GM12878 (cell line): ENCODE measurements around the gene TTC23L. TPM values are rescaled to one million over a fixed set of nuclear protein-coding genes. Genes with fewer than 3 reads are reported as not detected.

Experiments
- ATAC-seq: fragments of 200-7000 bp; cut with Tn5 transposase; 3 replicates; pipeline ENCODE4 v1.9.1; 2020; ENCODE audit warnings: mild to moderate bottlenecking, moderate library complexity
- BruUV-seq: library from RNA; stranded (reverse); fragments of 400-500 nt; replicated peaks from 2 replicates; lab custom pipeline; 2021; lab: Mats Ljungman, UMichigan
- CTCF ChIA-PET: fragments of 300-600 bp; sonication (Branson Sonifier 250); formaldehyde crosslinking; extraction: SDS; loops from one replicate; lab custom pipeline; 2021; ENCODE audit warnings: inconsistent platforms; lab: Yijun Ruan, JAX
- POLR2A ChIA-PET: fragments of 350-600 bp; formaldehyde crosslinking; extraction: SDS; loops from one replicate; lab custom pipeline; 2021; ENCODE audit warnings: inconsistent platforms; lab: Charles Lee
- RAD21 ChIA-PET: fragments of 300-600 bp; sonication (Branson Sonifier 250); formaldehyde crosslinking; loops from one replicate; lab custom pipeline; 2023; ENCODE audit warnings: antibody characterized with exemption; ENCODE audit not compliant: unreplicated experiment; lab: Charles Lee
- SMC1A ChIA-PET: fragments of 300-600 bp; sonication (Branson Sonifier 250); formaldehyde crosslinking; loops from one replicate; lab custom pipeline; 2023; ENCODE audit not compliant: unreplicated experiment, uncharacterized antibody; lab: Charles Lee
- DNase-seq: peaks from one replicate; pipeline ENCODE4 v3.0.0-alpha.2; 2011; ENCODE audit warnings: low read depth, low spot score
- FAIRE-seq: peaks from 3 replicates; lab custom pipeline; 2011; peaks lifted over from hg19 to GRCh38; lab: Jason Lieb, UNC
- H2AFZ ChIP-seq: 2 replicates; pipeline ENCODE4 v1.6.0; 2011; ENCODE audit warnings: low read depth, low read length, control low read depth; ENCODE audit not compliant: control insufficient read depth
- H3K27ac ChIP-seq: 2 replicates; pipeline ENCODE4 v1.5.1; 2011; ENCODE audit warnings: control low read depth; ENCODE audit not compliant: control insufficient read depth, insufficient read depth
- H3K27me3 ChIP-seq, 2 experiments: replicated peaks in 1 of 2; 2 replicates each; pipeline versions ENCODE4 v1.6.0 to v1.6.1; 2011; ENCODE audit warnings: low read length in 1 of 2; ENCODE audit not compliant: control insufficient read depth in 2 of 2, insufficient read depth in 2 of 2
- H3K36me3 ChIP-seq, 2 experiments: 2 replicates each; pipeline ENCODE4 v1.5.1; 2011; ENCODE audit warnings: low read length in 1 of 2; ENCODE audit not compliant: control insufficient read depth in 2 of 2, insufficient read depth in 2 of 2
- H3K4me1 ChIP-seq: 2 replicates; pipeline ENCODE4 v1.6.1; 2011; ENCODE audit warnings: mild to moderate bottlenecking, low read length, moderate library complexity, mixed read lengths; ENCODE audit not compliant: control insufficient read depth, insufficient read depth
- H3K4me2 ChIP-seq: 2 replicates; pipeline ENCODE4 v1.6.0; 2011; ENCODE audit warnings: control low read depth; ENCODE audit not compliant: control insufficient read depth, insufficient read depth
- H3K4me3 ChIP-seq: fragments of 200-600 bp; sonication (generic); 2 replicates; pipeline ENCODE4 v1.5.1; 2016
- H3K79me2 ChIP-seq: 2 replicates; pipeline ENCODE4 v1.6.0; 2011; ENCODE audit warnings: low read length; ENCODE audit not compliant: control insufficient read depth, insufficient read depth
- H3K9ac ChIP-seq: 2 replicates; pipeline ENCODE4 v1.8.0; 2011; ENCODE audit warnings: low read length, control low read depth, mixed read lengths; ENCODE audit not compliant: control insufficient read depth, insufficient read depth
- H3K9me3 ChIP-seq: replicated peaks from 3 replicates; pipeline ENCODE4 v1.5.1; 2011; ENCODE audit warnings: mild to moderate bottlenecking, low read length; ENCODE audit not compliant: control insufficient read depth, insufficient read depth
- H4K20me1 ChIP-seq: 2 replicates; pipeline ENCODE4 v1.6.0; 2011; ENCODE audit not compliant: control insufficient read depth, insufficient read depth
- CEBPB ChIP-seq, 2 experiments: fragments of 150-350 bp in 1 of 2; IDR thresholded peaks; 2 replicates each; pipeline ENCODE4 v1.6.1; 2012 to 2014; ENCODE audit warnings: low read depth in 2 of 2, low read length in 2 of 2, borderline replicate concordance in 1 of 2, inconsistent platforms in 1 of 2
- CHD1 ChIP-seq: IDR thresholded peaks from 2 replicates; pipeline ENCODE4 v1.6.1; 2012; ENCODE audit warnings: low read depth, low read length, improper control_type of control experiment
- EZH2 ChIP-seq: IDR thresholded peaks from 2 replicates; pipeline ENCODE4 v1.6.1; 2012; ENCODE audit warnings: low read depth, mild to moderate bottlenecking, control low read depth, inconsistent platforms, low read length, borderline replicate concordance; ENCODE audit not compliant: control insufficient read depth
- IRF4 ChIP-seq: IDR thresholded peaks from 2 replicates; pipeline ENCODE4 v1.6.1; 2011; ENCODE audit warnings: low read depth, low read length
- MXI1 ChIP-seq: fragments of 150-350 bp; IDR thresholded peaks from 2 replicates; pipeline ENCODE4 v1.6.1; 2011; ENCODE audit warnings: low read depth, mild to moderate bottlenecking, inconsistent platforms, low read length, improper control_type of control experiment
- MYC ChIP-seq: IDR thresholded peaks from 2 replicates; pipeline ENCODE4 v1.6.1; 2011; ENCODE audit warnings: mild to moderate bottlenecking, low read length, moderate library complexity, inconsistent platforms; ENCODE audit not compliant: insufficient read depth, insufficient replicate concordance, insufficient read length, severe bottlenecking
- NRF1 ChIP-seq: conservative IDR thresholded peaks from 2 replicates; pipeline ENCODE4 v1.6.1; 2011; ENCODE audit warnings: mild to moderate bottlenecking, low read depth, low read length, improper control_type of control experiment
- POLR2A ChIP-seq: IDR thresholded peaks from 2 replicates; pipeline ENCODE4 v1.6.1; 2011; ENCODE audit warnings: low read depth, mild to moderate bottlenecking, low read length
- ZBED1 ChIP-seq: IDR thresholded peaks from 2 replicates; pipeline ENCODE4 v1.6.1; 2016; ENCODE audit warnings: borderline replicate concordance
- WGBS: methylation state at CpG from one replicate; pipeline ENCODE4 v1.1.6; 2016; ENCODE audit warnings: low lambda C conversion rate; ENCODE audit not compliant: insufficient replicate concordance, insufficient coverage; ENCODE audit errors: missing lambda C conversion rate; 5-methylcytosine and 5-hydroxymethylcytosine counted together
- in situ Hi-C: fragments of 300-500 bp; cut with MboI; formaldehyde crosslinking; loops from 9 replicates; pipeline ENCODE4 v1.14.3; 2018; ENCODE audit warnings: mixed read lengths
- intact Hi-C: fragments of 100-400 bp; cut with micrococcal nuclease; formaldehyde crosslinking; loops from one replicate; pipeline ENCODE4 v1.14.2; 2022; ENCODE audit not compliant: unreplicated experiment
- polyA plus RNA-seq, 11 experiments: library from polyadenylated mRNA; depleted of rRNA in 4 of 11; unstranded in 6 of 11; stranded (reverse) in 5 of 11; fragments of >200 nt; fragmentation: Nextera tagmentation in 4 of 11; fragmentation: Illumina TruSeq in 1 of 11; extraction: Ambion mirVana in 4 of 11; extraction: Trizol in 1 of 11; gene quantifications; 1 replicate in 1 of 11; 2 replicates in 10 of 11; pipeline versions ENCODE4 v1.2.1 to v1.2.3, GENCODE V29; 2011 to 2016; ENCODE audit warnings: inconsistent platforms in 2 of 11, missing spikeins in 2 of 11, low read depth in 1 of 11
- total RNA-seq, 4 experiments: library from RNA; depleted of rRNA in 3 of 4; stranded (reverse); fragments of >200 nt in 3 of 4; fragmentation: Illumina TruSeq in 1 of 4; extraction: Trizol in 1 of 4; gene quantifications; 2 replicates each; pipeline versions ENCODE4 v1.2.1 to v1.2.3, GENCODE V29; 2013 to 2021
- TF ChIP-seq, protein P1 (sequence below): fragments of 450-650 bp; IDR thresholded peaks from 2 replicates; pipeline ENCODE4 v1.6.1; 2017; ENCODE audit warnings: mild to moderate bottlenecking, low read depth, inconsistent platforms; ENCODE audit not compliant: poor library complexity, severe bottlenecking
- TF ChIP-seq, protein P2 (sequence below): IDR thresholded peaks from 2 replicates; pipeline ENCODE4 v1.6.1; 2012; ENCODE audit warnings: improper control_type of control experiment, low read depth, low read length; ENCODE audit not compliant: insufficient replicate concordance
- TF ChIP-seq, protein P3 (sequence below): fragments of 450-650 bp; formaldehyde crosslinking; IDR thresholded peaks from 2 replicates; pipeline ENCODE4 v1.4.0; 2020; ENCODE audit warnings: mild to moderate bottlenecking, moderate library complexity

The TTC23L gene
- total and polyA plus RNA-seq, 10 of the 15 experiments (the other 5 are each of a cell fraction or from before 2014, with no cell fraction given): 0.09 to 0.34 TPM; not detected in 8

DNA sequence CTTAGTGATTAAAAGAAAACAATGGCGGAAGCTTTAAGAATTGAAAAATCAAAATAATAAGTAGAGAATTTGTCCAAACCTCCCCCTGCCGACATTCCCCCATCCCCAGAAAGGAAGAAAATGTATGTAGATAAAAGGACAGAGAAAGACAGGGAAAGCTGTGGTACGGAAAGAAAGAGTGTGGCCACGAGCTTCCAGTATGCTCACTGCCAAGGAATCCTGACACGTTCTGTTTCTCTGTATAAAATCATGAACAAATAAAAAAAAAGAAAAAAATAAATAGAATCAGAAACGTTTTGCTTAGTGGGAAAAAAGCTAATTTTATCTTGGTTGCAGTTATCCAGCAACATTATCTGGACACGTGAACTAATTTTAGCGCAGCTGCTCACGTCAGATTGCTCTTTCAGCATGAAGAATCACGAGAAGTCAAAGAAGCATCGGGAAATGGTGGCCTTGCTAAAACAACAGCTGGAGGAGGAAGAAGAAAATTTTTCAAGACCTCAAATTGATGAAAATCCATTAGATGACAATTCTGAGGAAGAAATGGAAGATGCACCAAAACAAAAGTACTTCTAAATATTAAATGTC is 105.6 kb downstream of the TTC23L start:
- Histone ChIP-seq H3K9ac (no peak overlapping the region), H3K79me2 (no peaks in the 10 kb centered on the region), H3K27me3 (no peaks in the 10 kb centered on the region), H3K9me3 (no peaks in the 10 kb centered on the region), H3K4me2 (no peak overlapping the region), H3K36me3 (peaks cover 3 to 17% of the 10 kb centered on the region in 2 experiments), H3K4me1 (no peaks in the 10 kb centered on the region), H2AFZ (no peak overlapping the region), H3K27ac (no peak overlapping the region), H3K4me3 (no peak overlapping the region), H4K20me1 (no peaks in the 10 kb centered on the region)
- FAIRE-seq (no peak), DNase-seq (no peak), ATAC-seq (no peak)
- intact Hi-C loops (no loop called here), in situ Hi-C loops (no loop called here)
- no TSS peak for BruUV-seq
- SMC1A ChIA-PET: interaction anchor here (0.7 to 1.5 kb wide), 4 partner anchors 9 to 704 kb away, joined by 4 to 9 read pairs (median 4); partner anchors contain the start of gene DNAJC21
- POLR2A ChIA-PET: no interaction called here
- WGBS: 85% methylated on average over 11 of the region's 11 CpGs
- CTCF ChIA-PET: interaction anchor here (1.1 to 1.6 kb wide), 4 partner anchors 12 to 59 kb away, joined by 3 to 6 read pairs (median 4); no protein-coding TSS in a partner anchor
- RAD21 ChIA-PET: interaction anchor here (1.2 kb wide), 1 partner anchor 59 kb away, joined by 3 read pairs; no protein-coding TSS in a partner anchor
- TF ChIP-seq IRF4 (no peak), NRF1 (no peak), CHD1 (no peak), MYC (no peak), EZH2 (no peak), MXI1 (no peak), CEBPB (IDR thresholded peaks at IDR 0.05; ENCODE audit: borderline replicate concordance in 1 of 2, low read depth in 2 of 2, low read length in 2 of 2) (no peak), ZBED1 (no peak), POLR2A (no peak)
- TF ChIP-seq, protein P1, sequence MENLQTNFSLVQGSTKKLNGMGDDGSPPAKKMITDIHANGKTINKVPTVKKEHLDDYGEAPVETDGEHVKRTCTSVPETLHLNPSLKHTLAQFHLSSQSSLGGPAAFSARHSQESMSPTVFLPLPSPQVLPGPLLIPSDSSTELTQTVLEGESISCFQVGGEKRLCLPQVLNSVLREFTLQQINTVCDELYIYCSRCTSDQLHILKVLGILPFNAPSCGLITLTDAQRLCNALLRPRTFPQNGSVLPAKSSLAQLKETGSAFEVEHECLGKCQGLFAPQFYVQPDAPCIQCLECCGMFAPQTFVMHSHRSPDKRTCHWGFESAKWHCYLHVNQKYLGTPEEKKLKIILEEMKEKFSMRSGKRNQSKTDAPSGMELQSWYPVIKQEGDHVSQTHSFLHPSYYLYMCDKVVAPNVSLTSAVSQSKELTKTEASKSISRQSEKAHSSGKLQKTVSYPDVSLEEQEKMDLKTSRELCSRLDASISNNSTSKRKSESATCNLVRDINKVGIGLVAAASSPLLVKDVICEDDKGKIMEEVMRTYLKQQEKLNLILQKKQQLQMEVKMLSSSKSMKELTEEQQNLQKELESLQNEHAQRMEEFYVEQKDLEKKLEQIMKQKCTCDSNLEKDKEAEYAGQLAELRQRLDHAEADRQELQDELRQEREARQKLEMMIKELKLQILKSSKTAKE: no peak
- TF ChIP-seq, protein P2, sequence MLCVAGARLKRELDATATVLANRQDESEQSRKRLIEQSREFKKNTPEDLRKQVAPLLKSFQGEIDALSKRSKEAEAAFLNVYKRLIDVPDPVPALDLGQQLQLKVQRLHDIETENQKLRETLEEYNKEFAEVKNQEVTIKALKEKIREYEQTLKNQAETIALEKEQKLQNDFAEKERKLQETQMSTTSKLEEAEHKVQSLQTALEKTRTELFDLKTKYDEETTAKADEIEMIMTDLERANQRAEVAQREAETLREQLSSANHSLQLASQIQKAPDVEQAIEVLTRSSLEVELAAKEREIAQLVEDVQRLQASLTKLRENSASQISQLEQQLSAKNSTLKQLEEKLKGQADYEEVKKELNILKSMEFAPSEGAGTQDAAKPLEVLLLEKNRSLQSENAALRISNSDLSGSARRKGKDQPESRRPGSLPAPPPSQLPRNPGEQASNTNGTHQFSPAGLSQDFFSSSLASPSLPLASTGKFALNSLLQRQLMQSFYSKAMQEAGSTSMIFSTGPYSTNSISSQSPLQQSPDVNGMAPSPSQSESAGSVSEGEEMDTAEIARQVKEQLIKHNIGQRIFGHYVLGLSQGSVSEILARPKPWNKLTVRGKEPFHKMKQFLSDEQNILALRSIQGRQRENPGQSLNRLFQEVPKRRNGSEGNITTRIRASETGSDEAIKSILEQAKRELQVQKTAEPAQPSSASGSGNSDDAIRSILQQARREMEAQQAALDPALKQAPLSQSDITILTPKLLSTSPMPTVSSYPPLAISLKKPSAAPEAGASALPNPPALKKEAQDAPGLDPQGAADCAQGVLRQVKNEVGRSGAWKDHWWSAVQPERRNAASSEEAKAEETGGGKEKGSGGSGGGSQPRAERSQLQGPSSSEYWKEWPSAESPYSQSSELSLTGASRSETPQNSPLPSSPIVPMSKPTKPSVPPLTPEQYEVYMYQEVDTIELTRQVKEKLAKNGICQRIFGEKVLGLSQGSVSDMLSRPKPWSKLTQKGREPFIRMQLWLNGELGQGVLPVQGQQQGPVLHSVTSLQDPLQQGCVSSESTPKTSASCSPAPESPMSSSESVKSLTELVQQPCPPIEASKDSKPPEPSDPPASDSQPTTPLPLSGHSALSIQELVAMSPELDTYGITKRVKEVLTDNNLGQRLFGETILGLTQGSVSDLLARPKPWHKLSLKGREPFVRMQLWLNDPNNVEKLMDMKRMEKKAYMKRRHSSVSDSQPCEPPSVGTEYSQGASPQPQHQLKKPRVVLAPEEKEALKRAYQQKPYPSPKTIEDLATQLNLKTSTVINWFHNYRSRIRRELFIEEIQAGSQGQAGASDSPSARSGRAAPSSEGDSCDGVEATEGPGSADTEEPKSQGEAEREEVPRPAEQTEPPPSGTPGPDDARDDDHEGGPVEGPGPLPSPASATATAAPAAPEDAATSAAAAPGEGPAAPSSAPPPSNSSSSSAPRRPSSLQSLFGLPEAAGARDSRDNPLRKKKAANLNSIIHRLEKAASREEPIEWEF: no peak
- TF ChIP-seq, protein P3, sequence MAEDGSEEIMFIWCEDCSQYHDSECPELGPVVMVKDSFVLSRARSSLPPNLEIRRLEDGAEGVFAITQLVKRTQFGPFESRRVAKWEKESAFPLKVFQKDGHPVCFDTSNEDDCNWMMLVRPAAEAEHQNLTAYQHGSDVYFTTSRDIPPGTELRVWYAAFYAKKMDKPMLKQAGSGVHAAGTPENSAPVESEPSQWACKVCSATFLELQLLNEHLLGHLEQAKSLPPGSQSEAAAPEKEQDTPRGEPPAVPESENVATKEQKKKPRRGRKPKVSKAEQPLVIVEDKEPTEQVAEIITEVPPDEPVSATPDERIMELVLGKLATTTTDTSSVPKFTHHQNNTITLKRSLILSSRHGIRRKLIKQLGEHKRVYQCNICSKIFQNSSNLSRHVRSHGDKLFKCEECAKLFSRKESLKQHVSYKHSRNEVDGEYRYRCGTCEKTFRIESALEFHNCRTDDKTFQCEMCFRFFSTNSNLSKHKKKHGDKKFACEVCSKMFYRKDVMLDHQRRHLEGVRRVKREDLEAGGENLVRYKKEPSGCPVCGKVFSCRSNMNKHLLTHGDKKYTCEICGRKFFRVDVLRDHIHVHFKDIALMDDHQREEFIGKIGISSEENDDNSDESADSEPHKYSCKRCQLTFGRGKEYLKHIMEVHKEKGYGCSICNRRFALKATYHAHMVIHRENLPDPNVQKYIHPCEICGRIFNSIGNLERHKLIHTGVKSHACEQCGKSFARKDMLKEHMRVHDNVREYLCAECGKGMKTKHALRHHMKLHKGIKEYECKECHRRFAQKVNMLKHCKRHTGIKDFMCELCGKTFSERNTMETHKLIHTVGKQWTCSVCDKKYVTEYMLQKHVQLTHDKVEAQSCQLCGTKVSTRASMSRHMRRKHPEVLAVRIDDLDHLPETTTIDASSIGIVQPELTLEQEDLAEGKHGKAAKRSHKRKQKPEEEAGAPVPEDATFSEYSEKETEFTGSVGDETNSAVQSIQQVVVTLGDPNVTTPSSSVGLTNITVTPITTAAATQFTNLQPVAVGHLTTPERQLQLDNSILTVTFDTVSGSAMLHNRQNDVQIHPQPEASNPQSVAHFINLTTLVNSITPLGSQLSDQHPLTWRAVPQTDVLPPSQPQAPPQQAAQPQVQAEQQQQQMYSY (CRISPR knock-in tag): no peak
